Peyer's patch (tissue), 4 donors: Measurements from ENCODE around the gene GPC5. TPM values are rescaled to one million over a fixed set of nuclear protein-coding genes. Genes with fewer than 3 reads are reported as not detected.

Experiments used
- DNase-seq, 3 donors: peaks; one replicate each; pipeline ENCODE4 v3.0.0-alpha.2; 2017 to 2019
- H3K27ac ChIP-seq, 4 donors: fragments of 200-600 bp; sonication (generic); one replicate each; pipeline ENCODE4 v1.5.1; 2016 to 2019
- H3K27me3 ChIP-seq, 2 donors: fragments of 200-600 bp; sonication (generic); one replicate each; pipeline ENCODE4 v1.5.1; 2019
- H3K36me3 ChIP-seq, 3 donors: fragments of 200-600 bp; sonication (generic); one replicate each; pipeline ENCODE4 v1.5.1; 2016 to 2019
- H3K4me1 ChIP-seq, 4 donors: fragments of 200-600 bp; sonication (generic); one replicate each; pipeline ENCODE4 v1.5.1; 2016 to 2019
- H3K4me3 ChIP-seq, 4 donors: fragments of 200-600 bp; sonication (generic); 1 replicate in 3 of 4; 2 replicates in 1 of 4; pipeline ENCODE4 v1.5.1; 2016 to 2019; ENCODE audit warnings: mild to moderate bottlenecking in 1 of 4
- H3K9me3 ChIP-seq, 4 donors: fragments of 200-600 bp; sonication (generic); one replicate each; pipeline ENCODE4 v1.5.1; 2016 to 2019; ENCODE audit warnings: mild to moderate bottlenecking in 1 of 4
- CTCF ChIP-seq, 6 experiments: fragments of 450-650 bp in 4 of 6; fragments of 200-600 bp in 2 of 6; sonication (generic) in 1 of 6; IDR thresholded peaks; one replicate each; pipeline ENCODE4 v1.5.1; 2017 to 2019; ENCODE audit warnings: antibody characterized with exemption in 6 of 6, mild to moderate bottlenecking in 3 of 6, moderate library complexity in 1 of 6
- POLR2A ChIP-seq, 2 donors: fragments of 450-650 bp; IDR thresholded peaks; one replicate each; pipeline ENCODE4 v1.5.1; 2017; ENCODE audit warnings: antibody characterized with exemption in 2 of 2, mild to moderate bottlenecking in 2 of 2, moderate library complexity in 2 of 2
- total RNA-seq, 4 donors: library from RNA; depleted of rRNA; stranded (reverse); fragments of >200 nt; gene quantifications; one replicate each; pipeline ENCODE4 v1.1.0, GENCODE V29; 2016

The GPC5 gene
- total RNA-seq, 4 donors from 2014 or later = 4.1 TPM; not detected in 3

DNA sequence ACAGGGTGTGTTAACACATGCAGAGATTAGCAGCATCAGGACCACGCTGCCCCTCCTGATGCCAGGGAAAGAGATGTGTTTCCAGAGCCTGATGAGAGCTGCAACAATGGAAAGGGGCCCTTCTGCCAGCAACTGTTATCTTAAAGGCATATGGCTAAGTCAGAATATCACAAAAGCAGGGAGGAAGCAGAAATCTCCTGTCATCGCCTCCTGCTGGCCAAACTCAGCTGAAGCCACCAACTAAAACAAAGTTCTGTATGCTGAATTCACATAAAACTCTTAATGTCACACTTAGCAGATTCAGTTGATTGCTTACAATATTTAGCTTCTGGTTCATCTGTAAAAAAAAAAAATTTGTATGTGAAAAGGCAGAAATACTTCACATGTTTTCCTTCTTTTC, 178.2 kb downstream of the GPC5 start:
- DNase-seq = no peak
- Histone ChIP-seq H3K27me3 (no peaks in the 10 kb centered on the region), H3K4me1 (no peaks in the 10 kb centered on the region)

DNA sequence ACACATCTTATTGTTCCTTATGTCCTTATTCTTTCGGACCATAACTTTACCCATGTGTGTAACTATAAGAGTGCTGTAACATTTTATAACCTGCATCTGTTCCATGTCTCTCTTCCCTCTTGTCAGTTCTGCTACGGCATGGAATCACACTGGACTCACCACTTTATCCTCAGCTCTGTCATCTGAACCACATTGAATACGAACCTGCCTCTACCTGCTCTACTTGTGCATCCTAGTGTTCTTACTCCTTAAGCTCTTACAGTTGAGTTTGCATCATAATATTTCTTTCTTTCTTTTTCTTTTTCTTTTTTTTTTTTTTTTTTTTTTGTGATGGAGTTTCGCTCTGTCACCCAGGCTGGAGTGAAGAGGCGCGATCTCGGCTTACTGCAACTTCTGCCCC, 180.9 kb downstream of the GPC5 start:
- Histone ChIP-seq H3K36me3 (no peaks in the 10 kb centered on the region), H3K9me3 (no peaks in the 10 kb centered on the region), H3K27me3 (no peaks in the 10 kb centered on the region), H3K4me1 (no peaks in the 10 kb centered on the region), H3K27ac (no peak overlapping the region), H3K4me3 (no peak overlapping the region)
- TF ChIP-seq CTCF (IDR thresholded peaks at IDR 0.05) (no peak), POLR2A (IDR thresholded peaks at IDR 0.05) (no peak)
- no peak for DNase-seq

More for the DNA sequence above, 178.2 kb downstream of the GPC5 start:
- no peaks in the 10 kb centered on the region for H3K9me3 ChIP-seq
- TF ChIP-seq CTCF (IDR thresholded peaks at IDR 0.05) (no peak), POLR2A (IDR thresholded peaks at IDR 0.05) (no peak)
- H3K27ac ChIP-seq = no peak overlapping the region
- H3K36me3 ChIP-seq = no peaks in the 10 kb centered on the region
- H3K4me3 ChIP-seq = no peak overlapping the region

GRCh38 chr13:91580749-91581148, 182.3 kb downstream of the GPC5 start:
- Histone ChIP-seq H3K27ac (no peak overlapping the region), H3K9me3 (no peaks in the 10 kb centered on the region), H3K27me3 (no peaks in the 10 kb centered on the region), H3K36me3 (no peaks in the 10 kb centered on the region), H3K4me1 (no peaks in the 10 kb centered on the region), H3K4me3 (no peak overlapping the region)
- no peak for DNase-seq
- no peak for TF ChIP-seq POLR2A (IDR thresholded peaks at IDR 0.05)
- no peak for TF ChIP-seq CTCF (IDR thresholded peaks at IDR 0.05)

- Histone ChIP-seq H3K9me3 (peaks cover 0 to 3% (median 0%) of the 10 kb centered on the region in 4 donors), H3K27me3 (no peaks in the 10 kb centered on the region), H3K4me3 (no peak overlapping the region), H3K4me1 (no peaks in the 10 kb centered on the region), H3K27ac (no peak overlapping the region), H3K36me3 (no peaks in the 10 kb centered on the region)
- TF ChIP-seq CTCF (IDR thresholded peaks at IDR 0.05) (no peak), POLR2A (IDR thresholded peaks at IDR 0.05) (no peak)
- no peak for DNase-seq
Measured at GRCh38 chr13:91586609-91587008, 188.2 kb downstream of the GPC5 start.

- H3K4me3 ChIP-seq = no peak overlapping the region
- H3K27ac ChIP-seq = no peak overlapping the region
- H3K9me3 ChIP-seq = peaks cover 0 to 3% (median 0%) of the 10 kb centered on the region in 4 donors
- no peaks in the 10 kb centered on the region for H3K36me3 ChIP-seq
- no peak for TF ChIP-seq CTCF (IDR thresholded peaks at IDR 0.05)
- no peak for TF ChIP-seq POLR2A (IDR thresholded peaks at IDR 0.05)
- H3K27me3 ChIP-seq = no peaks in the 10 kb centered on the region
- no peak for DNase-seq
- H3K4me1 ChIP-seq = no peaks in the 10 kb centered on the region
Measured at GRCh38 chr13:91588541-91588940, 190.1 kb downstream of the GPC5 start.
